MM.1S (cell line): ENCODE data around the gene GPX4.

Source experiments
- DNase-seq: peaks from one replicate; pipeline ENCODE4 v3.0.0-alpha.2; 2015
- H2AFZ ChIP-seq: fragments of 300-600 bp; sonication (generic); 2 replicates; pipeline ENCODE4 v1.6.0; 2016; ENCODE audit warnings: antibody characterized with exemption, low read length
- H3F3A ChIP-seq: fragments of 300-600 bp; sonication (generic); 2 replicates; pipeline ENCODE4 v1.6.1; 2016; ENCODE audit warnings: mild to moderate bottlenecking, antibody characterized with exemption, low read length, moderate library complexity, mixed read lengths; ENCODE audit not compliant: insufficient read depth
- H3K27ac ChIP-seq: fragments of 300-600 bp; sonication (generic); 2 replicates; pipeline ENCODE4 v1.5.1; 2016; ENCODE audit warnings: mild to moderate bottlenecking, low read length
- H3K27me3 ChIP-seq: fragments of 300-600 bp; sonication (generic); replicated peaks from 2 replicates; pipeline ENCODE4 v1.6.0; 2016; ENCODE audit warnings: low read length; ENCODE audit not compliant: insufficient read depth
- H3K36me3 ChIP-seq: fragments of 300-600 bp; sonication (generic); replicated peaks from 2 replicates; pipeline ENCODE4 v1.6.1; 2016; ENCODE audit warnings: mild to moderate bottlenecking, low read length, mixed read lengths; ENCODE audit not compliant: insufficient read depth
- H3K4me1 ChIP-seq: fragments of 300-600 bp; sonication (generic); 2 replicates; pipeline ENCODE4 v1.6.1; 2016; ENCODE audit warnings: low read length, mixed read lengths
- H3K4me2 ChIP-seq: fragments of 300-600 bp; sonication (generic); 2 replicates; pipeline ENCODE4 v1.6.0; 2016; ENCODE audit warnings: low read depth, low read length
- H3K4me3 ChIP-seq: fragments of 300-600 bp; sonication (generic); 2 replicates; pipeline ENCODE4 v1.5.1; 2016; ENCODE audit warnings: low read length, mixed read lengths
- H3K79me2 ChIP-seq: fragments of 300-600 bp; sonication (generic); 2 replicates; pipeline ENCODE4 v1.6.1; 2016; ENCODE audit warnings: mixed run types, low read length, mixed read lengths
- H3K9ac ChIP-seq: fragments of 300-600 bp; sonication (generic); 2 replicates; pipeline ENCODE4 v1.6.1; 2016; ENCODE audit warnings: low read length, mixed read lengths
- H3K9me2 ChIP-seq: fragments of 300-600 bp; sonication (generic); replicated peaks from 2 replicates; pipeline ENCODE4 v1.6.1; 2016; ENCODE audit warnings: mild to moderate bottlenecking, low read length, mixed read lengths; ENCODE audit not compliant: insufficient read depth
- H3K9me3 ChIP-seq: fragments of 300-600 bp; sonication (generic); replicated peaks from 2 replicates; pipeline ENCODE4 v1.6.1; 2016; ENCODE audit warnings: mild to moderate bottlenecking, low read length, mixed read lengths; ENCODE audit not compliant: insufficient read depth
- H4K20me1 ChIP-seq: fragments of 300-600 bp; sonication (generic); 2 replicates; pipeline ENCODE4 v1.6.1; 2016; ENCODE audit warnings: mild to moderate bottlenecking, low read length, moderate library complexity, mixed read lengths; ENCODE audit not compliant: insufficient read depth
- EZH2 ChIP-seq: fragments of 300-600 bp; sonication (generic); optimal IDR thresholded peaks from 2 replicates; pipeline ENCODE3; 2017; ENCODE audit warnings: low read depth, mild to moderate bottlenecking, antibody characterized with exemption, low read length, mixed read lengths
- EZH2phosphoT487 ChIP-seq: fragments of 300-600 bp; sonication (generic); IDR thresholded peaks from 2 replicates; pipeline ENCODE4 v1.6.1; 2018; ENCODE audit warnings: antibody characterized with exemption, low read length
- TF ChIP-seq, protein P1 (sequence below): fragments of 300-600 bp; sonication (generic); IDR thresholded peaks from 2 replicates; pipeline ENCODE4 v1.5.1; 2016; ENCODE audit warnings: antibody characterized with exemption, low read length, mixed read lengths

The GPX4 gene

DNA sequence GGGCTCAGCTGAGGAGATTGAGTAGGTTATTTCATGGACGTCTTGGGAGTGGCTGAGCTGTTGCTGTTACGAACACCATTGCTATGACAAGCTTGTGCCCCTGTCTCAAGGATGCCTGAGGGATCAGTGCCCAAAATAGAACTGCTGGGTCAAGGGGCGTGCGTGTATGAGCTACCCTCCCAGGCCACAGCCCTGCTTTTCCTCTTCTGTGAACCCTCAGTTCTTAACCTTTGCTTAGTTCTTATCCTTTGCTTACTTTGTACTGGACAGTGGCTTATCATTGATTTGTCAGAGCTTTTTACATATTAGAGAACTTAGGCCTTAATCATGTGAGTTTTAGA is 27.8 kb upstream of the GPX4 start:
- H4K20me1 ChIP-seq, result 0 out of 2 replicates have a peak, but pooled peaks cover 5% of the 10 kb centered on the region
- H3K9me2 ChIP-seq, result no peaks in the 10 kb centered on the region
- H3K79me2 ChIP-seq, result peaks cover 80% of the 10 kb centered on the region
- peaks cover 20% of the 10 kb centered on the region for H3K36me3 ChIP-seq
- H3K9ac ChIP-seq, result no peak overlapping the region
- H3K9me3 ChIP-seq, result no peaks in the 10 kb centered on the region
- no peaks in the 10 kb centered on the region for H3K27me3 ChIP-seq
- H3F3A ChIP-seq, result peaks cover 37% of the 10 kb centered on the region
- H3K4me2 ChIP-seq, result no peak overlapping the region; the same call in 1 of the 2 replicates
- TF ChIP-seq EZH2phosphoT487 (no peak), EZH2 (no peak)
- TF ChIP-seq, protein P1, sequence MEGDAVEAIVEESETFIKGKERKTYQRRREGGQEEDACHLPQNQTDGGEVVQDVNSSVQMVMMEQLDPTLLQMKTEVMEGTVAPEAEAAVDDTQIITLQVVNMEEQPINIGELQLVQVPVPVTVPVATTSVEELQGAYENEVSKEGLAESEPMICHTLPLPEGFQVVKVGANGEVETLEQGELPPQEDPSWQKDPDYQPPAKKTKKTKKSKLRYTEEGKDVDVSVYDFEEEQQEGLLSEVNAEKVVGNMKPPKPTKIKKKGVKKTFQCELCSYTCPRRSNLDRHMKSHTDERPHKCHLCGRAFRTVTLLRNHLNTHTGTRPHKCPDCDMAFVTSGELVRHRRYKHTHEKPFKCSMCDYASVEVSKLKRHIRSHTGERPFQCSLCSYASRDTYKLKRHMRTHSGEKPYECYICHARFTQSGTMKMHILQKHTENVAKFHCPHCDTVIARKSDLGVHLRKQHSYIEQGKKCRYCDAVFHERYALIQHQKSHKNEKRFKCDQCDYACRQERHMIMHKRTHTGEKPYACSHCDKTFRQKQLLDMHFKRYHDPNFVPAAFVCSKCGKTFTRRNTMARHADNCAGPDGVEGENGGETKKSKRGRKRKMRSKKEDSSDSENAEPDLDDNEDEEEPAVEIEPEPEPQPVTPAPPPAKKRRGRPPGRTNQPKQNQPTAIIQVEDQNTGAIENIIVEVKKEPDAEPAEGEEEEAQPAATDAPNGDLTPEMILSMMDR, result no peak
- H2AFZ ChIP-seq, result no peak overlapping the region
- no peak for DNase-seq
- H3K27ac ChIP-seq, result peak overlapping the region; percentile 80; the same call in 1 of the 2 replicates
- H3K4me3 ChIP-seq, result no peak overlapping the region
- peaks cover 20% of the 10 kb centered on the region for H3K4me1 ChIP-seq

DNA sequence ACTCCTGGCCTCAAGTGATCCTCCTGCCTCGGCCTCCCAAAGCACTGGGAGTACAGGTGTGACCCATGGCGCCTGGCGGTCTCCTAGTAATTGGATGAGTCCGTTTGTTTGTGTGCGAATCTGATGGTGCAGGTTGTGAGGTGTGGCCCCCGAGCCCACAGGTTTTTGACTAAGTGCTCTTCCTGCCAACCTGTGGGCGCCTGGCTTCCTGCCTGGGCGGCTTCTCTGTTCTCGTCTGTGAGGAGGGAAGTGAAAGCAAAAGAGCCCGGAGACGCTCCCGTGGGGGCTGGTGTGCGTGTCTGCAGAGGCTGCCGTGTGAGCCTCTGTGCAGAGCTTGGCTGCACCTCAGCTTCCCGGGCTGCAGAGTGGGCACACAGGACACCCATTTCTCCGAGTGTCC is 26.8 kb upstream of the GPX4 start:
- Histone ChIP-seq H3K4me1 (peaks cover 20% of the 10 kb centered on the region), H2AFZ (no peak overlapping the region), H3K4me2 (peak overlapping the region; percentile 66; the same call in 1 of the 2 replicates), H3K36me3 (peaks cover 20% of the 10 kb centered on the region), H3F3A (peaks cover 35% of the 10 kb centered on the region), H3K27ac (peak overlapping the region; percentile 80; the same call in 1 of the 2 replicates), H3K27me3 (no peaks in the 10 kb centered on the region), H3K9me3 (no peaks in the 10 kb centered on the region), H3K4me3 (peak overlapping the region; percentile 14; the same call in 1 of the 2 replicates), H3K9me2 (no peaks in the 10 kb centered on the region), H3K9ac (peak overlapping the region; percentile 13; the same call in 1 of the 2 replicates), H4K20me1 (0 out of 2 replicates have a peak, but pooled peaks cover 5% of the 10 kb centered on the region), H3K79me2 (peaks cover 83% of the 10 kb centered on the region)
- TF ChIP-seq, protein P1, result no peak
- TF ChIP-seq EZH2 (no peak), EZH2phosphoT487 (no peak)
- peak; percentile 98 for DNase-seq

DNA sequence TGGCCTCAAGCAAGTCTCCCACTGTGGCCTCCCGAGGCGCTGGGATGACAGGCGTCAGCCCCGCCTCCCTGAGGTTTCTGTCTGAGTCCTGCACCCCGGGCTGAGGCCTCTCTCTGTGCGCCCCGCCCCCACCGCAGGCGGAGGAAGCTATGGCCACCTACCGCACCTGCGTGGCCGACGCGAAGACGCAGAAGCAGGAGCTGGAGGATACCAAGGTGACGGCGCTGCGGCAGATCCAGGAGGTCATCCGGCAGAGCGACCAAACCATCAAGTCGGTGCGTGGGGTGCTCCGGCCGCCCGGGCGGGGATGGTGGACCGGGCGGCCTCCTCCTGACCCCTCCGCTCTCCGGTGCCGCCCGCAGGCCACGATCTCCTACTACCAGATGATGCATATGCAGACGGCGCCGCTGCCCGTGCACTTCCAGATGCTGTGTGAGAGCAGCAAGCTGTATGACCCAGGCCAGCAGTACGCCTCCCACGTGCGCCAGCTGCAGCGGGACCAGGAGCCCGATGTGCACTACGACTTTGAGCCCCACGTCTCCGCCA is 24.2 kb upstream of the GPX4 start:
- no peaks in the 10 kb centered on the region for H3K9me3 ChIP-seq
- no peak overlapping the region for H2AFZ ChIP-seq
- peaks cover 67% of the 10 kb centered on the region for H3K79me2 ChIP-seq
- no peak overlapping the region for H3K4me2 ChIP-seq
- TF ChIP-seq, protein P1, result no peak
- no peak for TF ChIP-seq EZH2phosphoT487
- TF ChIP-seq EZH2, result no peak
- 0 out of 2 replicates have a peak, but pooled peaks cover 4% of the 10 kb centered on the region for H4K20me1 ChIP-seq
- no peak overlapping the region for H3K9ac ChIP-seq
- H3K4me3 ChIP-seq, result no peak overlapping the region
- H3K27me3 ChIP-seq, result no peaks in the 10 kb centered on the region
- H3K36me3 ChIP-seq, result peaks cover 24% of the 10 kb centered on the region
- no peaks in the 10 kb centered on the region for H3K9me2 ChIP-seq
- H3F3A ChIP-seq, result peaks cover 44% of the 10 kb centered on the region
- no peak overlapping the region for H3K27ac ChIP-seq
- DNase-seq, result no peak
- peaks cover 20% of the 10 kb centered on the region for H3K4me1 ChIP-seq
